ENCODE data around the gene CRYGD. TPM values are rescaled to one million over a fixed set of nuclear protein-coding genes. Genes with fewer than 3 reads are reported as not detected.

Gene CRYGD
- total and polyA plus RNA-seq, 9 of the 15 experiments (the other 6 are each of a cell fraction or from before 2014, with no cell fraction given), result not detected

GRCh38 chr2:208134928-208135586, 10.7 kb upstream of the CRYGD start (continued):
- TF ChIP-seq GATAD2B (IDR thresholded peaks at IDR 0.05; ENCODE audit: borderline replicate concordance) (no peak), COPS2 (conservative IDR thresholded peaks at IDR 0.05) (no peak), FOXA1 (IDR thresholded peaks at IDR 0.05; ENCODE audit: borderline replicate concordance) (no peak), ZNF23 (CRISPR knock-in tag; IDR thresholded peaks at IDR 0.05) (no peak), NR2C1 (IDR thresholded peaks at IDR 0.05) (no peak), NR2C1 (tag; IDR thresholded peaks at IDR 0.05) (no peak), RREB1 (CRISPR knock-in tag; IDR thresholded peaks at IDR 0.05) (no peak)

Measured in K562 (cell line).